Measurements from ENCODE around the gene GUCY2D. TPM values are rescaled to one million over a fixed set of nuclear protein-coding genes. Genes with fewer than 3 reads are reported as not detected.

The GUCY2D gene
- total RNA-seq, 4 donors from 2014 or later = 0.30 TPM; not detected in 3

- WGBS, 2 donors = 85 to 94% methylated on average over 6 of the region's 6 CpGs
- H3K9me3 ChIP-seq = no peaks in the 10 kb centered on the region
- H3K27me3 ChIP-seq = peaks cover 0 to 13% of the 10 kb centered on the region in 2 donors
- TF ChIP-seq, protein P1, sequence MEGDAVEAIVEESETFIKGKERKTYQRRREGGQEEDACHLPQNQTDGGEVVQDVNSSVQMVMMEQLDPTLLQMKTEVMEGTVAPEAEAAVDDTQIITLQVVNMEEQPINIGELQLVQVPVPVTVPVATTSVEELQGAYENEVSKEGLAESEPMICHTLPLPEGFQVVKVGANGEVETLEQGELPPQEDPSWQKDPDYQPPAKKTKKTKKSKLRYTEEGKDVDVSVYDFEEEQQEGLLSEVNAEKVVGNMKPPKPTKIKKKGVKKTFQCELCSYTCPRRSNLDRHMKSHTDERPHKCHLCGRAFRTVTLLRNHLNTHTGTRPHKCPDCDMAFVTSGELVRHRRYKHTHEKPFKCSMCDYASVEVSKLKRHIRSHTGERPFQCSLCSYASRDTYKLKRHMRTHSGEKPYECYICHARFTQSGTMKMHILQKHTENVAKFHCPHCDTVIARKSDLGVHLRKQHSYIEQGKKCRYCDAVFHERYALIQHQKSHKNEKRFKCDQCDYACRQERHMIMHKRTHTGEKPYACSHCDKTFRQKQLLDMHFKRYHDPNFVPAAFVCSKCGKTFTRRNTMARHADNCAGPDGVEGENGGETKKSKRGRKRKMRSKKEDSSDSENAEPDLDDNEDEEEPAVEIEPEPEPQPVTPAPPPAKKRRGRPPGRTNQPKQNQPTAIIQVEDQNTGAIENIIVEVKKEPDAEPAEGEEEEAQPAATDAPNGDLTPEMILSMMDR (IDR thresholded peaks at IDR 0.05) = no peak
- no peak for TF ChIP-seq POLR2A (IDR thresholded peaks at IDR 0.05)
- no peak for TF ChIP-seq EP300 (IDR thresholded peaks at IDR 0.05)
- H3K27ac ChIP-seq = no peak overlapping the region
- H3K36me3 ChIP-seq = no peaks in the 10 kb centered on the region
- no peak overlapping the region for H3K4me3 ChIP-seq
- H3K4me1 ChIP-seq = peaks cover 0 to 5% (median 3%) of the 10 kb centered on the region in 4 donors
- DNase-seq (ENCODE audit: low spot score in 2 of 2) = no peak
These were observed 50.1 kb downstream of the GUCY2D start for GRCh38 chr17:8052256-8053252.

- no peaks in the 10 kb centered on the region for H3K9me3 ChIP-seq
- no peak for TF ChIP-seq POLR2A (IDR thresholded peaks at IDR 0.05)
- TF ChIP-seq, protein P1 (IDR thresholded peaks at IDR 0.05) = no peak
- TF ChIP-seq EP300 (IDR thresholded peaks at IDR 0.05) = no peak
These were observed 51.2 kb downstream of the GUCY2D start for GRCh38 chr17:8053600-8053999.

GRCh38 chr17:8055851-8056231 is 53.4 kb downstream of the GUCY2D start:
- H3K4me1 ChIP-seq = peaks cover 0 to 20% (median 3%) of the 10 kb centered on the region in 4 donors
- DNase-seq (ENCODE audit: low spot score in 2 of 2) = no peak
- H3K36me3 ChIP-seq = no peaks in the 10 kb centered on the region
- peaks cover 0 to 33% of the 10 kb centered on the region in 2 donors for H3K27me3 ChIP-seq
- H3K9me3 ChIP-seq = no peaks in the 10 kb centered on the region
- WGBS, 2 donors = 77 to 80% methylated on average over 3 of the region's 3 CpGs
- no peak overlapping the region for H3K4me3 ChIP-seq
- H3K27ac ChIP-seq = peak overlapping the region in 3 of 4 donors; percentile 24 to 72 (median 60)
- no peak for TF ChIP-seq EP300 (IDR thresholded peaks at IDR 0.05)
- TF ChIP-seq POLR2A (IDR thresholded peaks at IDR 0.05) = no peak
- TF ChIP-seq, protein P1 (IDR thresholded peaks at IDR 0.05) = no peak

More at GRCh38 chr17:8053600-8053999, 51.2 kb downstream of the GUCY2D start:
- WGBS, 2 donors = 90 to 96% methylated on average over 7 of the region's 7 CpGs
- Histone ChIP-seq H3K4me3 (no peak overlapping the region), H3K4me1 (peaks cover 0 to 10% (median 3%) of the 10 kb centered on the region in 4 donors), H3K27me3 (peaks cover 0 to 19% of the 10 kb centered on the region in 2 donors), H3K36me3 (no peaks in the 10 kb centered on the region), H3K27ac (no peak overlapping the region)
- no peak for DNase-seq (ENCODE audit: low spot score in 2 of 2)

DNA sequence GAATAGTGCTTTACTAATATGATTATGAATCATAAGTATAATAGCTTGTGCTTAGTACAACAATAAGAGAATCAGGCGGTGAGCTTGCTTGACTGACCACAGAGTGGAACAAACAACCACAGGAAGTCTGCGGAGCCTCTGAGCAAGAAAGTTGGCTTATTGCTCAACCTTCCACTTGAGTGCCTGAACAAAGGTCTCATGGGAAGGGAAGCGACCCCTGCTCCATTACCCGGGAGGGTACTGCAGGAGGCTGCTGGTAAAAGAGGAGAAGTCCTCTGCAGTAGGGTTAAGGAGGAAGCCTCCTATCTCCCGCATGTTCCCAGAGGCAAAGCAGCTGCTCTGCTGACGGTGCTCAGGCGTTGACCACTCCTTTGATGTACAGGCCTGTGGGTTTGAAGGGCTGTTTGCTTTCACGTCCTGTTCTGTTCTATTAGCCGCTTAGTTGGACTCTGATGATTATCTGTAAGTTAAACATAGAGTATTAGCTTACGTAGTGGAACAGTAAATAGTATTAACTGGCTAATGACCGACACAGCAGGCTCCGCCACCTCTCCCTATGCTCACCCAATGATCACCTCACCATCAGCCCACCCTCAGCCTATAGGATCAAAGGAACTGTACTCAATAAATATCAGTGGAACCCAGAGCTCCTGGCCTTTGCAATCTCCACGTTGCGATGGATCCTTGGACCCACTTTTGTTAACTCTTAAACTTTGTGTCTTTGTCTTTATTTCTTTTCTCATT is 54.0 kb downstream of the GUCY2D start:
- Histone ChIP-seq H3K27me3 (peaks cover 0 to 39% of the 10 kb centered on the region in 2 donors), H3K27ac (peak overlapping the region in 3 of 4 donors; percentile 24 to 72 (median 60)), H3K4me3 (no peak overlapping the region), H3K4me1 (peaks cover 0 to 20% (median 3%) of the 10 kb centered on the region in 4 donors), H3K9me3 (no peaks in the 10 kb centered on the region), H3K36me3 (no peaks in the 10 kb centered on the region)
- DNase-seq (ENCODE audit: low spot score in 2 of 2) = peak in 1 of 2 donors; percentile 47
- WGBS, 2 donors = 45% methylated on average over 14 of the region's 14 CpGs
- TF ChIP-seq, protein P1 (IDR thresholded peaks at IDR 0.05) = no peak
- TF ChIP-seq EP300 (IDR thresholded peaks at IDR 0.05) = peak; percentile 56 to 78
- TF ChIP-seq POLR2A (IDR thresholded peaks at IDR 0.05) = peak in 1 of 2 donors; percentile 14

Data from tibial nerve (tissue), 4 donors.